K562 (cell line): ENCODE data around the gene KPTN. TPM values are rescaled to one million over a fixed set of nuclear protein-coding genes. Genes with fewer than 3 reads are reported as not detected.

Experiments used
- ATF3 ChIP-seq, 2 experiments: fragments of 450-650 bp in 1 of 2; sonication (generic) in 1 of 2; formaldehyde crosslinking in 1 of 2; IDR thresholded peaks in 1 of 2; conservative IDR thresholded peaks in 1 of 2; 2 replicates each; pipeline versions ENCODE4 v1.6.1 to v1.8.1; 2016 to 2023; ENCODE audit warnings: mild to moderate bottlenecking in 2 of 2, moderate library complexity in 2 of 2, inconsistent platforms in 1 of 2, missing genetic modification reagents in 1 of 2
- BCLAF1 ChIP-seq, 2 experiments: fragments of 450-650 bp in 1 of 2; IDR thresholded peaks; 2 replicates each; pipeline ENCODE4 v1.6.1; 2011 to 2017; ENCODE audit warnings: low read depth in 2 of 2, antibody characterized with exemption in 1 of 2, borderline replicate concordance in 1 of 2, low read length in 1 of 2, mild to moderate bottlenecking in 1 of 2, mixed read lengths in 1 of 2; ENCODE audit not compliant: control insufficient read depth in 1 of 2
- MBD2 ChIP-seq: sonication (generic); IDR thresholded peaks from 2 replicates; pipeline ENCODE4 v1.6.1; 2016; ENCODE audit warnings: low read depth, borderline replicate concordance
- NCOA2 ChIP-seq, 2 experiments: fragments of 450-650 bp; IDR thresholded peaks; 2 replicates each; pipeline ENCODE4 v1.6.1; 2018; ENCODE audit warnings: mild to moderate bottlenecking in 2 of 2, moderate library complexity in 1 of 2; ENCODE audit not compliant: partially characterized antibody in 2 of 2
- RBM22 ChIP-seq: fragments of 200-400 bp; formaldehyde crosslinking; IDR thresholded peaks from 2 replicates; pipeline ENCODE4 v1.6.1; 2018; ENCODE audit warnings: low read length, low read depth; ENCODE audit not compliant: poor library complexity, severe bottlenecking
- SIN3A ChIP-seq, 2 experiments: fragments of 150-350 bp in 1 of 2; IDR thresholded peaks; 2 replicates each; pipeline ENCODE4 v1.6.1; 2011 to 2016; ENCODE audit warnings: borderline replicate concordance in 2 of 2, low read depth in 2 of 2, low read length in 2 of 2, mild to moderate bottlenecking in 2 of 2, moderate library complexity in 2 of 2; ENCODE audit not compliant: control insufficient read depth in 1 of 2
- TAL1 ChIP-seq: fragments of 450-650 bp; IDR thresholded peaks from 2 replicates; pipeline ENCODE4 v1.6.1; 2016; ENCODE audit warnings: mild to moderate bottlenecking
- ZNF121 ChIP-seq: sonication (generic); formaldehyde crosslinking; conservative IDR thresholded peaks from 2 replicates; pipeline ENCODE4 v1.8.0; 2022; ENCODE audit warnings: missing genetic modification reagents
- ZNF445 ChIP-seq: fragments of 250-450 bp; sonication (Bioruptor Pico); IDR thresholded peaks from 2 replicates; pipeline ENCODE4 v1.4.0; 2020; ENCODE audit warnings: low read depth, mild to moderate bottlenecking, moderate library complexity
- polyA plus RNA-seq, 8 experiments: library from polyadenylated mRNA; depleted of rRNA in 4 of 8; stranded (reverse) in 5 of 8; unstranded in 3 of 8; fragments of >200 nt; fragmentation: Nextera tagmentation in 2 of 8; fragmentation: Illumina TruSeq in 1 of 8; extraction: Ambion mirVana in 2 of 8; extraction: Trizol in 1 of 8; gene quantifications; 2 replicates each; pipeline versions ENCODE4 v1.2.1 to v1.2.3, GENCODE V29; 2011 to 2014; ENCODE audit warnings: inconsistent platforms in 1 of 8, missing spikeins in 1 of 8
- total RNA-seq, 7 experiments: library from RNA; depleted of rRNA in 6 of 7; stranded (reverse); fragments of >200 nt in 6 of 7; fragmentation: Illumina TruSeq in 2 of 7; extraction: Trizol in 2 of 7; gene quantifications; 2 replicates each; pipeline versions ENCODE4 v1.2.1 to v1.2.3, GENCODE V29; 2011 to 2021; ENCODE audit warnings: low replicate concordance in 1 of 7
- TF ChIP-seq, protein P1 (sequence below), 3 experiments: IDR thresholded peaks in 2 of 3; conservative IDR thresholded peaks in 1 of 3; 2 replicates each; pipeline ENCODE4 v1.5.1; 2011 to 2012; ENCODE audit warnings: low read length in 3 of 3, mild to moderate bottlenecking in 3 of 3, control low read depth in 2 of 3, improper control_type of control experiment in 1 of 3, inconsistent platforms in 1 of 3, low read depth in 1 of 3, mixed read lengths in 1 of 3, moderate library complexity in 1 of 3; ENCODE audit not compliant: insufficient read depth in 2 of 3
- TF ChIP-seq, protein P2 (sequence below): fragments of 450-650 bp; IDR thresholded peaks from one replicate; pipeline ENCODE4 v1.6.1; 2018; ENCODE audit warnings: mild to moderate bottlenecking, moderate library complexity; ENCODE audit not compliant: partially characterized antibody
- TF ChIP-seq, protein P3 (sequence below): sonication (generic); formaldehyde crosslinking; IDR thresholded peaks from 2 replicates; pipeline ENCODE4 v1.8.1; 2023; ENCODE audit warnings: mild to moderate bottlenecking, missing genetic modification reagents

KPTN gene
- total and polyA plus RNA-seq, 9 of the 15 experiments (the other 6 are each of a cell fraction or from before 2014, with no cell fraction given), result 0.56 to 18.2 (median 8.5) TPM

GRCh38 chr19:47483800-47484690 lies at the start of gene KPTN (continued):
- TF ChIP-seq SIN3A (IDR thresholded peaks at IDR 0.05; ENCODE audit: borderline replicate concordance in 2 of 2, control insufficient read depth in 1 of 2, low read depth in 2 of 2, low read length in 2 of 2) (peak; percentile 46 to 70; a peak in 2 of 4 replicates), BCLAF1 (IDR thresholded peaks at IDR 0.05; ENCODE audit: borderline replicate concordance in 1 of 2, control insufficient read depth in 1 of 2, low read depth in 2 of 2, low read length in 1 of 2) (no peak), TAL1 (no peak), ZNF121 (CRISPR knock-in tag) (no peak), ATF3 (IDR thresholded peaks at IDR 0.05) (no peak), ATF3 (CRISPR knock-in tag; conservative IDR thresholded peaks at IDR 0.05) (no peak), MBD2 (peak; percentile 81; the same call in 1 of the 2 replicates), RBM22 (peak; percentile 35), NCOA2 (IDR thresholded peaks at IDR 0.05; ENCODE audit: partially characterized antibody in 2 of 2) (no peak), ZNF445 (CRISPR knock-in tag) (no peak)
- TF ChIP-seq, protein P1, sequence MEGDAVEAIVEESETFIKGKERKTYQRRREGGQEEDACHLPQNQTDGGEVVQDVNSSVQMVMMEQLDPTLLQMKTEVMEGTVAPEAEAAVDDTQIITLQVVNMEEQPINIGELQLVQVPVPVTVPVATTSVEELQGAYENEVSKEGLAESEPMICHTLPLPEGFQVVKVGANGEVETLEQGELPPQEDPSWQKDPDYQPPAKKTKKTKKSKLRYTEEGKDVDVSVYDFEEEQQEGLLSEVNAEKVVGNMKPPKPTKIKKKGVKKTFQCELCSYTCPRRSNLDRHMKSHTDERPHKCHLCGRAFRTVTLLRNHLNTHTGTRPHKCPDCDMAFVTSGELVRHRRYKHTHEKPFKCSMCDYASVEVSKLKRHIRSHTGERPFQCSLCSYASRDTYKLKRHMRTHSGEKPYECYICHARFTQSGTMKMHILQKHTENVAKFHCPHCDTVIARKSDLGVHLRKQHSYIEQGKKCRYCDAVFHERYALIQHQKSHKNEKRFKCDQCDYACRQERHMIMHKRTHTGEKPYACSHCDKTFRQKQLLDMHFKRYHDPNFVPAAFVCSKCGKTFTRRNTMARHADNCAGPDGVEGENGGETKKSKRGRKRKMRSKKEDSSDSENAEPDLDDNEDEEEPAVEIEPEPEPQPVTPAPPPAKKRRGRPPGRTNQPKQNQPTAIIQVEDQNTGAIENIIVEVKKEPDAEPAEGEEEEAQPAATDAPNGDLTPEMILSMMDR (IDR thresholded peaks at IDR 0.05 in 2 of 3, conservative IDR thresholded peaks at IDR 0.05 in 1 of 3; ENCODE audit: insufficient read depth in 2 of 3, low read depth in 1 of 3, low read length in 3 of 3), result peak; percentile 94 to 99 (median 97)
- TF ChIP-seq, protein P2, sequence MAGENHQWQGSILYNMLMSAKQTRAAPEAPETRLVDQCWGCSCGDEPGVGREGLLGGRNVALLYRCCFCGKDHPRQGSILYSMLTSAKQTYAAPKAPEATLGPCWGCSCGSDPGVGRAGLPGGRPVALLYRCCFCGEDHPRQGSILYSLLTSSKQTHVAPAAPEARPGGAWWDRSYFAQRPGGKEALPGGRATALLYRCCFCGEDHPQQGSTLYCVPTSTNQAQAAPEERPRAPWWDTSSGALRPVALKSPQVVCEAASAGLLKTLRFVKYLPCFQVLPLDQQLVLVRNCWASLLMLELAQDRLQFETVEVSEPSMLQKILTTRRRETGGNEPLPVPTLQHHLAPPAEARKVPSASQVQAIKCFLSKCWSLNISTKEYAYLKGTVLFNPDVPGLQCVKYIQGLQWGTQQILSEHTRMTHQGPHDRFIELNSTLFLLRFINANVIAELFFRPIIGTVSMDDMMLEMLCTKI, result no peak
- TF ChIP-seq, protein P3, sequence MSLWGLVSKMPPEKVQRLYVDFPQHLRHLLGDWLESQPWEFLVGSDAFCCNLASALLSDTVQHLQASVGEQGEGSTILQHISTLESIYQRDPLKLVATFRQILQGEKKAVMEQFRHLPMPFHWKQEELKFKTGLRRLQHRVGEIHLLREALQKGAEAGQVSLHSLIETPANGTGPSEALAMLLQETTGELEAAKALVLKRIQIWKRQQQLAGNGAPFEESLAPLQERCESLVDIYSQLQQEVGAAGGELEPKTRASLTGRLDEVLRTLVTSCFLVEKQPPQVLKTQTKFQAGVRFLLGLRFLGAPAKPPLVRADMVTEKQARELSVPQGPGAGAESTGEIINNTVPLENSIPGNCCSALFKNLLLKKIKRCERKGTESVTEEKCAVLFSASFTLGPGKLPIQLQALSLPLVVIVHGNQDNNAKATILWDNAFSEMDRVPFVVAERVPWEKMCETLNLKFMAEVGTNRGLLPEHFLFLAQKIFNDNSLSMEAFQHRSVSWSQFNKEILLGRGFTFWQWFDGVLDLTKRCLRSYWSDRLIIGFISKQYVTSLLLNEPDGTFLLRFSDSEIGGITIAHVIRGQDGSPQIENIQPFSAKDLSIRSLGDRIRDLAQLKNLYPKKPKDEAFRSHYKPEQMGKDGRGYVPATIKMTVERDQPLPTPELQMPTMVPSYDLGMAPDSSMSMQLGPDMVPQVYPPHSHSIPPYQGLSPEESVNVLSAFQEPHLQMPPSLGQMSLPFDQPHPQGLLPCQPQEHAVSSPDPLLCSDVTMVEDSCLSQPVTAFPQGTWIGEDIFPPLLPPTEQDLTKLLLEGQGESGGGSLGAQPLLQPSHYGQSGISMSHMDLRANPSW (CRISPR knock-in tag), result peak; percentile 47; the same call in 1 of the 2 replicates
